GM12875 (cell line): ENCODE results near the gene FOXO4.

ENCODE experiments used
- H3K4me3 ChIP-seq: one replicate; pipeline ENCODE4 v1.5.1; 2011; ENCODE audit warnings: low read depth, low read length, control low read depth
- TF ChIP-seq, protein P1 (sequence below): IDR thresholded peaks from 2 replicates; pipeline ENCODE4 v1.5.1; 2011; ENCODE audit warnings: low read depth, mild to moderate bottlenecking, control low read depth, inconsistent platforms, low read length, moderate library complexity, borderline replicate concordance; ENCODE audit not compliant: insufficient read depth

The FOXO4 gene

GRCh38 chrX:71106427-71106826 lies 10.8 kb downstream of the FOXO4 start, which contains the start of gene CXorf65:
CXorf65 (minus strand) TSS chrX:71106740; CDS start chrX:71106556, 184 bp downstream.
- no peak within 1 kb of the TSS for H3K4me3 ChIP-seq
- TF ChIP-seq, protein P1, sequence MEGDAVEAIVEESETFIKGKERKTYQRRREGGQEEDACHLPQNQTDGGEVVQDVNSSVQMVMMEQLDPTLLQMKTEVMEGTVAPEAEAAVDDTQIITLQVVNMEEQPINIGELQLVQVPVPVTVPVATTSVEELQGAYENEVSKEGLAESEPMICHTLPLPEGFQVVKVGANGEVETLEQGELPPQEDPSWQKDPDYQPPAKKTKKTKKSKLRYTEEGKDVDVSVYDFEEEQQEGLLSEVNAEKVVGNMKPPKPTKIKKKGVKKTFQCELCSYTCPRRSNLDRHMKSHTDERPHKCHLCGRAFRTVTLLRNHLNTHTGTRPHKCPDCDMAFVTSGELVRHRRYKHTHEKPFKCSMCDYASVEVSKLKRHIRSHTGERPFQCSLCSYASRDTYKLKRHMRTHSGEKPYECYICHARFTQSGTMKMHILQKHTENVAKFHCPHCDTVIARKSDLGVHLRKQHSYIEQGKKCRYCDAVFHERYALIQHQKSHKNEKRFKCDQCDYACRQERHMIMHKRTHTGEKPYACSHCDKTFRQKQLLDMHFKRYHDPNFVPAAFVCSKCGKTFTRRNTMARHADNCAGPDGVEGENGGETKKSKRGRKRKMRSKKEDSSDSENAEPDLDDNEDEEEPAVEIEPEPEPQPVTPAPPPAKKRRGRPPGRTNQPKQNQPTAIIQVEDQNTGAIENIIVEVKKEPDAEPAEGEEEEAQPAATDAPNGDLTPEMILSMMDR = no peak

GRCh38 chrX:71107245-71107644 lies 11.6 kb downstream of the FOXO4 start:
- TF ChIP-seq, protein P1 = no peak

GRCh38 chrX:71107762-71108360 lies 12.2 kb downstream of the FOXO4 start:
- TF ChIP-seq, protein P1 = no peak

More at GRCh38 chrX:71107245-71107644, 11.6 kb downstream of the FOXO4 start:
- H3K4me3 ChIP-seq = no peak overlapping the region

GRCh38 chrX:71109051-71109450 lies 13.4 kb downstream of the FOXO4 start:
- TF ChIP-seq, protein P1 = no peak
- H3K4me3 ChIP-seq = peak overlapping the region; percentile 27

More at GRCh38 chrX:71107762-71108360, 12.2 kb downstream of the FOXO4 start:
- H3K4me3 ChIP-seq = no peak overlapping the region

DNA sequence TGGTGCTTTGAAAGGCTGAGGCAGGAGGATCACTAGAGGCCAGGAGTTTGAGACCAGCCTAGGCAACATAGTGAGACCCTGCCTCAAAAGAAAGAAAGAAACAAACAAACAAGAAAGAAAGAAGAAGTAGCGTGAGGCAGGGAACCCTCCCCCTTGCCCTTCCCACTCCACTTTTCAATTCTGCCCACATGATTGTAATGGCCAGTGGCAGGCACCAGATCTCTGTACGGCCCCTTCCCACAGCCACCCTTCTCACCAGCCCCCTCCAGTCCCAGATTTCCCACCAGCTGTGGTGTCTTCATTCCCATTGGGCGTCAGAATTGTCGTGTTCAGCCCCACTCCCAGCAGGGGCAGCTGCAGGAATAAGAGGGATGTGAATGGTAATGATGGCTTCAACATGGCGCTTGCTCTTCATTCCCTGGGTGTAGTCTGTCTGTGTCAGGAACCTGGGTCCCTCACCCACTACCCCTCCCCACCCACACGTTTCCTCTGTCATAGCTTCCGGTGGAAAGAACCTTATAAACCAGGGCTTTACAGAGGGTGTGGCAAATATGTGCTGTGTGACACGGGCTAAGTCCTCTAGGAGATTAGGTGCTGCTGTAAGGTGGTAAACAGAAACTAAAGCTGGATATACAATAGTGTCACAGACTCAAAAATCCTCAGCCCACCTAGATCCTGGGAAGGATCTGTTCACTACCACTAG lies 15.6 kb downstream of the FOXO4 start, which contains the start of gene IL2RG:
TSS of gene IL2RG (minus strand) at position 437 of the 703 bp plus-strand sequence. CDS start at position 399, 38 bp downstream.
- TF ChIP-seq, protein P1 = no peak
- H3K4me3 ChIP-seq = peak within 1 kb of the TSS; percentile 70

GRCh38 chrX:71111921-71112431 lies 16.3 kb downstream of the FOXO4 start:
- TF ChIP-seq, protein P1 = no peak
- H3K4me3 ChIP-seq = peak overlapping the region; percentile 70
